ENCODE measurements around the gene KCNA2. TPM values are rescaled to one million over a fixed set of nuclear protein-coding genes. Genes with fewer than 3 reads are reported as not detected.

Gene KCNA2
- total RNA-seq, 4 donors from 2014 or later: 2.9 to 6.8 (median 3.5) TPM

GRCh38 chr1:110634455-110635311, 28.5 kb upstream of the KCNA2 start:
- H3K4me3 ChIP-seq (replicated peaks in 1 of 3): no peak overlapping the region
- no peaks in the 10 kb centered on the region for H3K36me3 ChIP-seq
- 56 to 73% methylated on average over 7 of the region's 7 CpGs for WGBS, 2 donors
- H3K27ac ChIP-seq: no peak overlapping the region
- peaks cover 0 to 8% of the 10 kb centered on the region in 2 donors for H3K4me1 ChIP-seq
- H3K27me3 ChIP-seq: no peaks in the 10 kb centered on the region
- H3K9me3 ChIP-seq: no peaks in the 10 kb centered on the region
- intact Hi-C loops (cut with DNase I): loop anchor here (5.0 kb wide), 2 partner anchors 128 to 148 kb away; no protein-coding TSS in a partner anchor
- peak in 1 of 2 donors; percentile 7 for DNase-seq
- TF ChIP-seq POLR2A (IDR thresholded peaks at IDR 0.05): no peak
- TF ChIP-seq CTCF (IDR thresholded peaks at IDR 0.05): no peak

GRCh38 chr1:110634086-110634454, 27.9 kb upstream of the KCNA2 start:
- Histone ChIP-seq H3K4me3 (replicated peaks in 1 of 3) (no peak overlapping the region), H3K9me3 (no peaks in the 10 kb centered on the region), H3K27ac (no peak overlapping the region), H3K36me3 (no peaks in the 10 kb centered on the region), H3K4me1 (peaks cover 0 to 8% of the 10 kb centered on the region in 2 donors), H3K27me3 (no peaks in the 10 kb centered on the region)
- WGBS, 2 donors: 70 to 79% methylated on average over 1 of the region's 1 CpG
- no peak for DNase-seq
- TF ChIP-seq CTCF (IDR thresholded peaks at IDR 0.05) (no peak), POLR2A (IDR thresholded peaks at IDR 0.05) (no peak)
- intact Hi-C loops (cut with DNase I): loop anchor here (5.0 kb wide), 2 partner anchors 128 to 148 kb away; no protein-coding TSS in a partner anchor

- intact Hi-C loops (cut with DNase I): loop anchor here (5.0 kb wide), 2 partner anchors 129 to 149 kb away; no protein-coding TSS in a partner anchor
- Histone ChIP-seq H3K9me3 (no peaks in the 10 kb centered on the region), H3K27me3 (no peaks in the 10 kb centered on the region), H3K4me3 (replicated peaks in 1 of 3) (no peak overlapping the region), H3K27ac (no peak overlapping the region), H3K36me3 (no peaks in the 10 kb centered on the region), H3K4me1 (peaks cover 0 to 8% of the 10 kb centered on the region in 2 donors)
- WGBS, 2 donors: 63 to 83% methylated on average over 2 of the region's 2 CpGs
- no peak for TF ChIP-seq CTCF (IDR thresholded peaks at IDR 0.05)
- no peak for DNase-seq
Observed at GRCh38 chr1:110633646-110634030, 27.5 kb upstream of the KCNA2 start.

- Histone ChIP-seq H3K27ac (no peak overlapping the region), H3K36me3 (no peaks in the 10 kb centered on the region), H3K4me3 (replicated peaks in 1 of 3) (no peak overlapping the region), H3K27me3 (no peaks in the 10 kb centered on the region), H3K4me1 (peaks cover 0 to 8% of the 10 kb centered on the region in 2 donors), H3K9me3 (no peaks in the 10 kb centered on the region)
- intact Hi-C loops (cut with DNase I): loop anchor here (5.0 kb wide), 2 partner anchors 130 to 150 kb away; no protein-coding TSS in a partner anchor
- TF ChIP-seq POLR2A (IDR thresholded peaks at IDR 0.05): no peak
- no peak for TF ChIP-seq CTCF (IDR thresholded peaks at IDR 0.05)
- no peak for DNase-seq
- WGBS, 2 donors: 74 to 79% methylated on average over 6 of the region's 6 CpGs
Observed at GRCh38 chr1:110631836-110632620, 25.9 kb upstream of the KCNA2 start.
